GM12873 (cell line): ENCODE measurements around the gene TSPAN4.

Source experiments
- TF ChIP-seq, protein P1 (sequence below): IDR thresholded peaks from 2 replicates; pipeline ENCODE4 v1.5.1; 2012; ENCODE audit warnings: low read depth, mild to moderate bottlenecking, moderate library complexity, low read length, control low read depth; ENCODE audit not compliant: insufficient read depth; ENCODE audit errors: missing control alignments

The TSPAN4 gene

DNA sequence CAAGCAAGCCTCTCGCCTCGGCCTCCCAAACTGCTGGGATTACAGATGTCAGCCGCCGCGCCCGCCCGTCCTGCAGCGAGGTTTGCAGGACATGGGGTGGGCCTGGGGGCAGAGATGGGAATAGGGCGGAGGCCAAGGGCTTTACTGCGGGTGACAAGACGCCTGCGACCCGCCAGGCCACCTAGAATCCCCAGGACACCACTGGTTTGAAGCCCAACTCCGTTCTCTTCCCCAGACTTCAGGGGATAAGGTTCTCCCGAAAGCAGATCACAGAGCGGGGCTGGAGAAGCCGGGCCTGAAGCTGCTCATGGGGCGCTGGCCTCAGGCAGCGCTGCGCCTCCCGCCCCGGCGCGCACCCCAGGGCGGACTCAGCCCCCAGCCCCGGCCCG, 677 bp upstream of the TSPAN4 start:
- TF ChIP-seq, protein P1, sequence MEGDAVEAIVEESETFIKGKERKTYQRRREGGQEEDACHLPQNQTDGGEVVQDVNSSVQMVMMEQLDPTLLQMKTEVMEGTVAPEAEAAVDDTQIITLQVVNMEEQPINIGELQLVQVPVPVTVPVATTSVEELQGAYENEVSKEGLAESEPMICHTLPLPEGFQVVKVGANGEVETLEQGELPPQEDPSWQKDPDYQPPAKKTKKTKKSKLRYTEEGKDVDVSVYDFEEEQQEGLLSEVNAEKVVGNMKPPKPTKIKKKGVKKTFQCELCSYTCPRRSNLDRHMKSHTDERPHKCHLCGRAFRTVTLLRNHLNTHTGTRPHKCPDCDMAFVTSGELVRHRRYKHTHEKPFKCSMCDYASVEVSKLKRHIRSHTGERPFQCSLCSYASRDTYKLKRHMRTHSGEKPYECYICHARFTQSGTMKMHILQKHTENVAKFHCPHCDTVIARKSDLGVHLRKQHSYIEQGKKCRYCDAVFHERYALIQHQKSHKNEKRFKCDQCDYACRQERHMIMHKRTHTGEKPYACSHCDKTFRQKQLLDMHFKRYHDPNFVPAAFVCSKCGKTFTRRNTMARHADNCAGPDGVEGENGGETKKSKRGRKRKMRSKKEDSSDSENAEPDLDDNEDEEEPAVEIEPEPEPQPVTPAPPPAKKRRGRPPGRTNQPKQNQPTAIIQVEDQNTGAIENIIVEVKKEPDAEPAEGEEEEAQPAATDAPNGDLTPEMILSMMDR, result no peak

DNA sequence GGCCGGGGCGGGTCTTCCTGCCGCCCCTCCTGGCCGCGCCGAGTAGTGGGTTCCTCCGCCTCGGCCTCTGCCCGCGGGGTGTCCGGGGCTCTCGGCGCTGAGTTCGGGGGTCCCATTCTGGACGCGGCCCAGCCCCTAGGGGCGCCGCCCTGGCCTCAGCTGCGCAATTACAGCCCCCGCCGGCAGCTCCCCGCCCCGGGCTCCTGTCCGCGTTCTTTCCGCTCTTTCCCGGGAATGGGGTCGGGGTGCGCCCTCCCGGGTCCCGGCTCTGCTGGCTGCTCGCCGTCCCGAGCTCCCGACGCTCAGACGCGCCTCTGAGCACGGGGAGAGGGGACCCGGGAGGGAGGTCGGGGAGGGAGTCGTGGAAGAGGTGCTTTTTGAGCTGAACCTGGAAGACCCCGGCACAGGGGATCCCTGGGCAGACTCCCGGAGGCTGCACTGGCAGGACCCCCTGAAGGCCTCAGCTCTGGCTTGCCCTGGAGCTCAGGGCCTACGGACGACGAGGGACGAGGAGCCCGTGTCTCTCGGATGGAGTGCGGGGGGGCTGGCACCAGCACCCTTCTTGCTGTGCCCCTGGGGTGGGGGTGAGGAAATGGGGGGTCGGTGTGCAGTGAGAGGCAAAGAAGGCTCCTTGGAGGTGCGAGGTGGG, 558 bp downstream of the TSPAN4 start:
- TF ChIP-seq, protein P1, result peak; percentile 13

DNA sequence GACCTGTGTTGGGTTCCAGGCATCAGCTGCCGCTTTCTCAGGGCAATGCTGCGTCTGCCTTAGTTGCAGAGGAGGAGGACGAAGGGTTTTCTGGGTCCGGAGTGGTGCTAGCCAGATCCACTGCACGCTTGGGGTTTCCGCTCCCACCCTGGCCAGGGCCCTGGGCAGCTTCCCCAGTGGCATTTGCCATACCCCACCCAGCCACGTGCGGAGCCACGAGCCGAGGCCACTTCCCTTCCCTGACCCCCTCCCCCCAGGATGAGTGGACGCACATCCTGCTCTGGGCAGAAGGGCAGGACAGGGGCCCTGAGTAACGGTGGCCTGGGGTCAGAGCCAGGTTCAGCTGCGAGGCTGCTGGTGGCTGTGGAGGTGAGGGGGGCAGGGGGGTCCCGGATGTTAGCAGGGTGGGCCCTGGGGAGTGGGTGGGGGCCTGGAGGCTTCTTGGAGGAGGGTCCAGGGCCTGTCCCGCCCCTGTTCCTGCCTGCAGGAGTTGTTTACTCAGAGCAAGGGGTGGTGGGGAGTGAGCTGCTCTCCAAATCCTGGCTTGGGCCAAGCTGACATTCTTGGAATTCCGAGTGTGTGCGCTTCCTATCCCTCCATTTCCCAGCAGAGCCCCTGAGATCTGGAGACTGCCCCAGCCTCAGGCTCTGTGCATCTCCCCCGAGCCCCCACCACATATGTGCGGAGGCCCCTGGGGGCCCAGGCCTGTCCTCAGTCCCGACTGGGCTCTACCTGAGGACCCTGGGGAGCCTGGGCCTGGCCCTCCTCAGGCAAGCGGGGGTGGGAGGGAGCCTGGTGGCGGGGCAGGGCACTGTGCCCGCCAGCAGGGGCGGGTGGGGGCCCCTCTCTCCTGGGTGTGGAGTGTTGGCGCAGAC, 1.4 kb downstream of the TSPAN4 start:
- TF ChIP-seq, protein P1, result no peak

DNA sequence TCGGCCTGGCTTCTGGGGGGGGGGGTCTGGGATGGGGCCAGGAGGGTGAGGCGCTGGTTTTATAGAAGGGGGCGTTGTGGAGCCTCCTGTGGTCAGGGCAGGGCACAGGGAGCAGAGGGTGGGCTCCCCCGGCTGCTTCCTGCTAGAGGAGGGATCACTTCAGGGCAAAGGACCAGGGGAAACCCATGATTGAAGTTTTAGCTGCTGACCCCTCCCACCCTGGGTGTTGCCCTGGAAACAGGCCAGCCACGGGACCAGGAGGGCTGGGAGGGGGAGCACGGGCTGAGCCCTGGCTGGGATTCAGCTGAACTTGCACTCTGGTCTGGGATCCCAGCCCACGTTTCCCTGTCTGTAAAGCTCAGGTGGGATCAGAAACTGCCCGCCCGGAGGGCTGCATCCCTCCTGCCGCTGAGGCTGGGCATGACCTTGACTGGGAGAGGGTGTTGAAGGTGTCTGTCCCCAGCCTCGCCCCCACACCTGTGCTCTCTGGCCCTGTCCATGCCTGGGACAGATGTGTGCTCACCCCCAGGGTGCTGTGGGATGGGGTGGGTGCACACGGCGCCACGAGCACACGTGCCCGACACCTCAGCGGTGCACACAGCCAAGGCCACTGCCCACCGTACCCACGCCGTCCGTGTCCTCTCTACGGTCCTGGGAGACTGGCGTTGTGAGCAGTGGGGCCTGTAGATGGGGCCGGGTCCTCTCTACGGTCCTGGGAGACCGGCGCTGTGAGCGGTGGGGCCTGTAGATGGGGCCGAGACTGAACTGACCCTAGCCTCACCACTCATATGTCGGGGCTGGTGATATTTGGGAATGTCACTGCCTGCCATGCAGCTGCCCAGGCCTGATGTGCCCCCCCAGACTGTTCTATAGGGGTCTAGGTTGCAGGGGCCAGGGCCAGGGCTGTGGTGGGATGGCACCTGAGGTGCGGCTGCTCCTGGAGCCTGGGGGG, 2.3 kb downstream of the TSPAN4 start:
- TF ChIP-seq, protein P1, result no peak

DNA sequence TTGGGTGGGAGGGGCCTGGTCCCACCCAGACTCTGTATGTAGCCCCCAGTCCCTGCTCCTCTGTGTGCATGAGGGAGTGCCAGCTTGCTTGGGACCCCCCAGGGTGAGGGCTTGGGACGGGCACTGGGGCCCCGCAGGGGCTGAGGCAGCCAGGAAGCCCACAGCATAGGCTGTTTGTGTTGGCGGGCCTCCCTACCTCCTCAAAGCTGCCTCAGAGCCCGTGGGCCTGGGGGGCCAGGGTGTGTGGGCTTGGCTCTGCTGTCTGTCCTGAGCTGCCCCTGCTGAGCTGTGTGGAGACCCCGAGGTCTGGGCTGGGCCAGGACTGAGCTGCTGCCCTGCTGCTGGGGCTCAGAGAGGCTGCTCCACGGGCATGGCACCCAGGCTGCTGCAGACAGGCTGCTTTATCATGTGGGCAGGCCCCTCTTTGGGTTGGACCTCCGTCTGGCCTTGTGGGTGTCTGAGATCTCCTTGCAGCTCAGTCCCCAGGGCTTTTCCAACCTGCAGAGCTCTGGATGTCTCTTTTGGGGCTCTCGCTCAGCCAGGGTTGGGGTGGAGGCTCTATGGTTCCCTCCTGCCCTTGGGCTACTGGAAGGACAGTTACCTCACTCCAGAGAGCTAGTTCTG, 3.3 kb downstream of the TSPAN4 start:
- TF ChIP-seq, protein P1, result no peak

DNA sequence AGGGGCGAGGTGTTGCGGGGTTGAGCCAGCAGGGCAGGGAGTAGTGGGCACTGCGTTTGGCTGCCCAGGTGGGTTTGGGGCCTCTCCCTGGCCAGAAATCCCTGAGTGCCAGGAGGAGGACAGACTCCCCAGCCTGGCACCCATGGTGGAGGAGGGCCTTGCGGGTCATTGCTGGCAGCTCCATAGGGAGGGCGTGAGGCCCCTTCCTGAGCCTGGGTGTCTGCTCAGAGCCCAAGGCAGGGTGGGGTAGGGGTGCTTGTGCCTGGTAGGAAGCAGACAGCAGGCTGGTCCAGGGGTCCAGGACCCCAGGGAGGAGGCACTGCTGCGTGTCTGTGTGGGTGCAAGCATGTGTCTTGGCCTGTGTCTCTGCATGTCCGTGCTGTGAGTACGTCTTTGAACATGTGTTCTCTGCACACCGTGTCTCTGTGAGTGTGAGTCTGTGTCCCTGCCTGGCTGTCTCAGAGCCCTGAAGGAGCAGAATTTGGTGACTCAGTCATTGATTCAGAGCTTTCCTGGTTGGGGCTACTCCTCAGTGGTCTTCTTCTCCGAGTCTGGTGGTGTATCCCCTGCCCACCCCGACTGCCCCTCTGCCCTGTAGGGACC, 3.9 kb downstream of the TSPAN4 start:
- TF ChIP-seq, protein P1, result no peak
